Mucosa of gallbladder (tissue), 1 donor: ENCODE results near the gene LTBP2. TPM values are rescaled to one million over a fixed set of nuclear protein-coding genes. Genes with fewer than 3 reads are reported as not detected.
"Not testable (repeated sequence)": the region's sequence is repeated elsewhere in the genome, so short reads cannot be mapped to it uniquely, and the experiment has no call there.

Source experiments
- DNase-seq: peaks from one replicate; pipeline ENCODE4 v3.0.0-alpha.2; 2020; ENCODE audit warnings: low spot score
- total RNA-seq: library from RNA; stranded (reverse); gene quantifications from one replicate; pipeline ENCODE4 v1.2.1, GENCODE V29; 2021
- donor health status: DM: no; HTN: no; CAD: no.

The LTBP2 gene
- total RNA-seq, 1 donor from 2014 or later, result 84.9 TPM

DNA sequence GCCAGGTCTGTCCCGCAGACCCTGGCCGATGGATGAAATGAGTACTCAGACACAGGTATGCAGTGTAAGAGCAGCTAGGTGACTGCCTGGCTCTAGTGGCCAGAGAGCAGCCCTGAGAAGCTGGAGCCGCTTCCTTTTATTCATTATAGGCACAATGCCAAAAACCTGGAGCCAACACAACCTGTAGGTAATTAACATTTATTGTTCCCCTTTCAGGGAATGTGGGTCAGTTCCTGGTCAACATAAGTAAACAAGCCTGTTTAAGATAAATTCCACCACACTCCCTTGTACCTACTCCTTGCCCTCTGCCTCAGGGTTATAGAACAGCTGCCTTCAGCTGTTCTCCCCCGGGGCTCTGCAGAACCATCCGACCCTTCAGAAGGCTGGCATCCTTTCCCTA is 157.6 kb downstream of the LTBP2 start:
- not testable (repeated sequence) for DNase-seq

Other genes starting within 250 kb of the LTBP2 start
- 0.26 TPM for gene SYNDIG1L, start 186.0 kb downstream of the LTBP2 start, total RNA-seq
- 215 TPM for gene NPC2, start 118.9 kb downstream of the LTBP2 start, total RNA-seq
- 34.3 TPM for gene ISCA2, start 118.5 kb downstream of the LTBP2 start, total RNA-seq
- 34.3 TPM for gene AREL1, start 100.8 kb upstream of the LTBP2 start, total RNA-seq
- 37.3 TPM for gene FCF1, start 100.9 kb upstream of the LTBP2 start, total RNA-seq
- 55.4 TPM for gene YLPM1, start 151.1 kb upstream of the LTBP2 start, total RNA-seq